ENCODE data around the gene SPNS1. TPM values are rescaled to one million over a fixed set of nuclear protein-coding genes. Genes with fewer than 3 reads are reported as not detected.
"Not testable (repeated sequence)": the region's sequence is repeated elsewhere in the genome, so short reads cannot be mapped to it uniquely, and the experiment has no call there.

The SPNS1 gene, protein sequence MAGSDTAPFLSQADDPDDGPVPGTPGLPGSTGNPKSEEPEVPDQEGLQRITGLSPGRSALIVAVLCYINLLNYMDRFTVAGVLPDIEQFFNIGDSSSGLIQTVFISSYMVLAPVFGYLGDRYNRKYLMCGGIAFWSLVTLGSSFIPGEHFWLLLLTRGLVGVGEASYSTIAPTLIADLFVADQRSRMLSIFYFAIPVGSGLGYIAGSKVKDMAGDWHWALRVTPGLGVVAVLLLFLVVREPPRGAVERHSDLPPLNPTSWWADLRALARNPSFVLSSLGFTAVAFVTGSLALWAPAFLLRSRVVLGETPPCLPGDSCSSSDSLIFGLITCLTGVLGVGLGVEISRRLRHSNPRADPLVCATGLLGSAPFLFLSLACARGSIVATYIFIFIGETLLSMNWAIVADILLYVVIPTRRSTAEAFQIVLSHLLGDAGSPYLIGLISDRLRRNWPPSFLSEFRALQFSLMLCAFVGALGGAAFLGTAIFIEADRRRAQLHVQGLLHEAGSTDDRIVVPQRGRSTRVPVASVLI
- total RNA-seq: 33.4 and 49.7 TPM in 2 replicates

DNA sequence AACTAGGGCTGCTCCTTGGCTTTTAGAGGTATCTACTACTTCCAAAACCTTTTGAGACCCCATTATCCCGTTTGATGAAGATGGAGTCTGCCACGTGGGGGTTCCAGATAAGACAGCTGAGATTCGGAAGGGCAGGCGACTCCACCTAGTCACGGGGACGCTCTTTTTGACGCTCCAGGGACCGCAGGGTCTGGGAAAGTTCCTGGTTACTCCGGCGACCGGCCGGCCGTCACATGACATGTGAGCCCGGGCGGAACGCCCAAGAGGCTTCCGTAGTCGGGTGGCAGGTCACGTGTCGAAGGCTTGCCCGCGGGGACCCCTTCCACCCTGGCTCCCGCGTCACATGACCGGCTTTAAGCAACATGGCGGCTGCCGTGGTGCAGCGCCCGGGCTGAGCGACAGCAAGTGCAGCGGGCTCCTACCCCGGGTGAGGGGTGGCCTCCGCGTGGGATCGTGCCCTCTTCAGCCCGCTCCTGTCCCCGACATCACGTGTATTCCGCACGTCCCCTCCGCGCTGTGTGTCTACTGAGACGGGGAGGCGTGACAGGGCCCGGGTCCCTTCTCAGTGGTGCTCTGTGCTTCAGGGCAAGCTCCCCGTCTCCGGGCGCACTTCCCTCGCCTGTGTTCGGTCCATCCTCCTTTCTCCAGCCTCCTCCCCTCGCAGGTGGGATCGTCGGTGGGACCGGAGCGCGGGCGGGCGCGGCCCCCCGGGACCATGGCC is at the start of gene SPNS1:
SPNS1 (plus strand) TSS at position 342 of the 721 bp plus-strand sequence; CDS start at position 716, 374 bp downstream.
- peak; percentile 98 for DNase-seq

DNA sequence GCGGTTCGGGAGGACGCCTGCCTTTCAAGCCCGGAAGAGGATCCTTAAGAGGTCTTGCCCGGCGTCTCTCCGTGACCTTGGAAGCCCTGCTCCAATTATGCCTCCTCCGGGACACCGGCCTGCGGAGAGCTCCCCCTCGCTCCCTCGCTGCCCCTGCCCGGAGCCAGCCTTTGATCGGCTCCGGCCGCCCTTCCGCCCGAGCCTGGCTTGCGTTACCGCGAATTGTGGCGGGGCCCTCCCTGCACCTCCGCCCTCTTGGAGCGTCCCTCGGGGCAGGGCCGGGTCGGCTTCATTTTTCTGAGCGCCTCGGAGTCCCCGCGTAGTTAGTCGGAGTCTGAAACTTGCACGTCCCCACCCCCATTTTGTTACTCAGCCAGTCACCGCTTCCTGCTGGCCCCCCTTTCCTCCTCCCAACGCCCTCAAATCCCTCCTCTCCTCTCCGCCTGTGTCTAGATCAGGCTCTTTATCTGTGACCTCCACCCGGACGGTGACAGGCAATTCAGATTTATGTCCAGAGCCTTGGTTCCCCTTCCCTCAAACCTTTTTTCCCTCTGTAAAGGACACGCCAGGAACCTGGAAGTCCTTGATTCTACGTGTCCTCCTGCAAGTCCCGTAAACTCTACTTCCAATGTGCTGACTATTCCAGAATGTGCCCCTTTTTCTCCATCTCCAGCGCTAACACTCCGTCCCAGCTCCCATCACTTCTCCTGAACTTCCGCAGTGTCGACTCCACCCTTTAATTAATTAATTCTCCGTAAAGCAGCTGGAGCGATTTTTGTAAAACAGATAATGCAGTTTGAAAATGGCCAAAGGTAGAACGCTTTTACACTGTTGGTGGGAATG is 49.0 kb upstream of the SPNS1 start:
- peak; percentile 74 for DNase-seq

DNA sequence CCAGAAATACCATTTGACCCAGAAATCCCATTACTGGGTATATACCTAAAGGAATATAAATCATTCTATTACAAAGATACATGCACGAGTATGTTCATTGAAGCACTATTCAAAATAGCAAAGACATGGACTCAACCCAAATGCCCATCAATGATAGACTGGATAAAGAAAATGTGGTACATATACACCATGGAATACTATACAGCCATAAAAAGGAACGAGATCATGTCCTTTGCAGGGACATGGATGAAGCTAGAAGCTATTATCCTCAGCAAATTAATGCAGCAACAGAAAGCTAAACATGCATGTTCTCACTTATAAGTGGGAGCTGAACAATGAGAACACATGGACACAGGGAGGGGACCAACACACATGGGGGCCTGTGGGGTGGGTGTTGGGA is 48.3 kb upstream of the SPNS1 start:
- DNase-seq: not testable (repeated sequence)

DNA sequence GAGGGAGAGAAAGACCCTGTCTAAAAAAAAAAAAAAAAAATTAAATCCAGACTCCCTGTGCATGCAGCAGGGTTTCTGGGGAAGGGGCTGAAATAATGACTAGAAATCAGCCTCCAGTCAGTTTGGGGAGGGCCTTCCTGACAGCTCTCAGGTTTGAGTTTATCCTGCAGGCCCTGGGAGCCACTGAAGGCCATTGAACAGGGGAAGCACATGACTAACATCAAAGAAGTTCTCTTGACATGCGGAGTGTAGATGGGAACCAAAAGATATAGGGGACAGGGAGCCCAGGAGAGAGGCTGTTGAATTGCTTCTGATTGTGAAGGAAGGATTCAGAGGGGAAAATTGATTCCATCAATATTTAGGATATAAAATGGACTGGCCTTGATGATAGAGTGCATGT is 46.8 kb upstream of the SPNS1 start:
- DNase-seq: no peak

DNA sequence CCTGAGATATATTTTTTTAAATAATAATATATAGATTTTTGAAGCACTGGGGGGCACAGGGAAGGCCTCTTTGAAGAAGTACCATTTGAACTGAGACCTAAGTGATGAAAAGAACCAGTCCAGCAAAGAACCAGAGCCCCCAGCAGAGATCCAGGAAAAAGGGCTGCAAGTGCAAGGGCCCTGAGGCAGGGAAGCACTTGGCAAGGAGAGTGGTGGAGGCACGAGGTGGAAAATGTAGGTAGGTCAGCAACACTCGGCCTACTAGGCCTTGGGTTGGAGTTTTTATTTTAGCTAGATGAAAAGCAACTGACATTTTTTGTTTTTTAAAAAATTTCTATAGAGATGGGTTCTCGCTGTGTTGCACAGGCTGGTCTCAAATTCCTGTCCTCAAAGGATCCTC is 44.4 kb upstream of the SPNS1 start:
- DNase-seq: no peak

DNA sequence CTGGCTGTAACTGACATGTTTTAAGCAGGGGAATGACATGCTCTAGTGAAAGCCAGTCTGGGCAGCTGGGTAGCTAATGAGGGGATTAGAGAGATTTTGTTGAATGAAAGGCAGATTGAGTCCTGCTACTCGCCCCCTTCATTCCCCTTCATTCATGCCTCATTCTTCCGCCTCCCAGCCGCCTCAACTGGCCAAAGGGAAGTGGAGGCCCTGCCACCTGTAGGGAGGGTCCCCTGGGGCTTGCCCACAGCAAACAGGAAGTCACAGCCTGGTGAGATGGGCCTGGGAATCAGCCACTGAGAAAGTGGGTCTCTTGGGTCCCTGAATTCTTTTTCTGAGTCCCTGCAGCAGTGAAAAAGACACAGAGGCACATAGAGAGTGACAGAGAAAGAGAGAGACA is 43.9 kb upstream of the SPNS1 start:
- no peak for DNase-seq

DNA sequence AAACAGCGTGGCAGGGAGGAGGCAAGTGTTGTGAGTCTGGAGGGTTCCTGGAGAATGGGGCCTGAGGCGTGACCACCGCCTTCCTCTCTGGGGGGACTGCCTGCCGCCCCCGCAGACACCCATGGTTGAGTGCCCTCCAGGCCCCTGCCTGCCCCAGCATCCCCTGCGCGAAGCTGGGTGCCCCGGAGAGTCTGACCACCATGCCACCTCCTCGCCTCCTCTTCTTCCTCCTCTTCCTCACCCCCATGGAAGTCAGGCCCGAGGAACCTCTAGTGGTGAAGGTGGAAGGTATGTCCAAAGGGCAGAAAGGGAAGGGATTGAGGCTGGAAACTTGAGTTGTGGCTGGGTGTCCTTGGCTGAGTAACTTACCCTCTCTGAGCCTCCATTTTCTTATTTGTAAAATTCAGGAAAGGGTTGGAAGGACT is 42.8 kb upstream of the SPNS1 start, which contains the start of gene CD19:
CD19 (plus strand) TSS at position 171 of the 425 bp plus-strand sequence; CDS start at position 201, 30 bp downstream.
- no peak for DNase-seq

DNA sequence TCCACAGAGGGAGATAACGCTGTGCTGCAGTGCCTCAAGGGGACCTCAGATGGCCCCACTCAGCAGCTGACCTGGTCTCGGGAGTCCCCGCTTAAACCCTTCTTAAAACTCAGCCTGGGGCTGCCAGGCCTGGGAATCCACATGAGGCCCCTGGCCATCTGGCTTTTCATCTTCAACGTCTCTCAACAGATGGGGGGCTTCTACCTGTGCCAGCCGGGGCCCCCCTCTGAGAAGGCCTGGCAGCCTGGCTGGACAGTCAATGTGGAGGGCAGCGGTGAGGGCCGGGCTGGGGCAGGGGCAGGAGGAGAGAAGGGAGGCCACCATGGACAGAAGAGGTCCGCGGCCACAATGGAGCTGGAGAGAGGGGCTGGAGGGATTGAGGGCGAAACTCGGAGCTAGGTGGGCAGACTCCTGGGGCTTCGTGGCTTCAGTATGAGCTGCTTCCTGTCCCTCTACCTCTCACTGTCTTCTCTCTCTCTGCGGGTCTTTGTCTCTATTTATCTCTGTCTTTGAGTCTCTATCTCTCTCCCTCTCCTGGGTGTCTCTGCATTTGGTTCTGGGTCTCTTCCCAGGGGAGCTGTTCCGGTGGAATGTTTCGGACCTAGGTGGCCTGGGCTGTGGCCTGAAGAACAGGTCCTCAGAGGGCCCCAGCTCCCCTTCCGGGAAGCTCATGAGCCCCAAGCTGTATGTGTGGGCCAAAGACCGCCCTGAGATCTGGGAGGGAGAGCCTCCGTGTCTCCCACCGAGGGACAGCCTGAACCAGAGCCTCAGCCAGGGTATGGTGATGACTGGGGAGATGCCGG is 42.0 kb upstream of the SPNS1 start:
- DNase-seq: no peak

DNA sequence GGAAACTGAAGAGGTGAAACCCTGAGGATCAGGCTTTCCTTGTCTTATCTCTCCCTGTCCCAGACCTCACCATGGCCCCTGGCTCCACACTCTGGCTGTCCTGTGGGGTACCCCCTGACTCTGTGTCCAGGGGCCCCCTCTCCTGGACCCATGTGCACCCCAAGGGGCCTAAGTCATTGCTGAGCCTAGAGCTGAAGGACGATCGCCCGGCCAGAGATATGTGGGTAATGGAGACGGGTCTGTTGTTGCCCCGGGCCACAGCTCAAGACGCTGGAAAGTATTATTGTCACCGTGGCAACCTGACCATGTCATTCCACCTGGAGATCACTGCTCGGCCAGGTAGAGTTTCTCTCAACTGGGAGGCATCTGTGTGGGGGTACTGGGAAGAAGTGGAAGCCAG is 41.4 kb upstream of the SPNS1 start:
- no peak for DNase-seq

DNA sequence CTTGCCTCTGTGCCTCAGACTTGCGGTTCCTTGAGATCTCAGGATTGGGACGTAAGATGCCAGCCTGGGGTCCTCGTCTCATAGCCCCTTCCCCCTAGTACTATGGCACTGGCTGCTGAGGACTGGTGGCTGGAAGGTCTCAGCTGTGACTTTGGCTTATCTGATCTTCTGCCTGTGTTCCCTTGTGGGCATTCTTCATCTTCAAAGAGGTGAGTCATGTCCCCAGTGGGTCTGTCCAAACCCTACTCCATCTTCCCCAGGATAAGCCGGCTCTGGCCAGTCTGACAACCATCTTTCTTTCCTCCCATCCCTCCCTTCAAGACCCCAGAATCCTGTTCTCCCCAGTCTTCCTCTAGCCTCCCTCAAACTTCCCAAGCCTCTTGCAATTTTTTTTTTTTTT is 39.2 kb upstream of the SPNS1 start:
- no peak for DNase-seq

DNA sequence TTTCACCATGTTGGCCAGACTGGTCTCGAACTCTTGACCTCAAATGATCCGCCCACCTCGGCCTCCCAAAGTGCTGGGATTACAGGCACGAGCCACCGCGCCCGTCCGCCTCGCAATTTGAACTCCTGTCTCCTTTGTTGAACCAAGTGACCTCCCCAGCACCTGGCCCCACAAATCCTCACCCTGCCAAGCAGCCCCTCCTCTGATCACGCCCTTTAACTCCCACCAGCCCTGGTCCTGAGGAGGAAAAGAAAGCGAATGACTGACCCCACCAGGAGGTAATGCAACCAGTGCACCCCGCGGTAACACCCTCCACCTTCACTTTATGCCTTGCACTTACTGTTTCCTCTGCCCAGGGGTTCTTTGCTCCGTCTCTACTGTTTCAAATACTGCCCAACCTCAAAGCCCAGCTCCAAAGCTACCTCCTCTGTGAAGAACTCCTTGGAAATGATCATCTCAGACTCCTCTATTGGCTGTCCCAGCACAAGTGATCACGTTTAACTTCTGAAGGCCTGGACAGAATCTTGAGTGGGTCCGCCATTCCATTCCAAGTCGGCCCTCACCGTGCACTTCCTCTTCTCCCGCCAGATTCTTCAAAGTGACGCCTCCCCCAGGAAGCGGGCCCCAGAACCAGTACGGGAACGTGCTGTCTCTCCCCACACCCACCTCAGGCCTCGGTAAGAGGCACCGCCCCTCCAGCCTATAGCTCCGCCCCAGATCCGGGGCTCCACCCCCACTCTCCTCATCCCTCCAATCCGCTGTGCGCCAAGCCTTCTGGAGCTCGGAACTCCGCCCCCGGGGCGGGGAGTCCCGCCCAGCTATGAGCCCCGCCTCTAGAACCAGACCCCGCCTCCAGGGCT is 38.4 kb upstream of the SPNS1 start:
- peak; percentile 84 for DNase-seq

DNA sequence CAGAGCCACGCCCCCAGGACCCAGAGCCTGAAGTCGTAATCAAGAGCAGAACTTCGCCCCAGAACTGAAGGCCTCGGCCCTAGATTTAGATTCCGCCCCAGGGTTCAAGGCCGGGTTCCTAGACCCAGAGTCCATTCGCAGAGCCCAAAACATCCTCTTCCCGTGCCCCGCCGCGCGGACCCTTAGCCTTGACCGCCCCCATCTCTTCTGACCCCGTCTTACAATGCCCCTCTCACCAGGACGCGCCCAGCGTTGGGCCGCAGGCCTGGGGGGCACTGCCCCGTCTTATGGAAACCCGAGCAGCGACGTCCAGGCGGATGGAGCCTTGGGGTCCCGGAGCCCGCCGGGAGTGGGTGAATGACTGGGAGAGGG is 37.8 kb upstream of the SPNS1 start:
- DNase-seq: no peak

DNA sequence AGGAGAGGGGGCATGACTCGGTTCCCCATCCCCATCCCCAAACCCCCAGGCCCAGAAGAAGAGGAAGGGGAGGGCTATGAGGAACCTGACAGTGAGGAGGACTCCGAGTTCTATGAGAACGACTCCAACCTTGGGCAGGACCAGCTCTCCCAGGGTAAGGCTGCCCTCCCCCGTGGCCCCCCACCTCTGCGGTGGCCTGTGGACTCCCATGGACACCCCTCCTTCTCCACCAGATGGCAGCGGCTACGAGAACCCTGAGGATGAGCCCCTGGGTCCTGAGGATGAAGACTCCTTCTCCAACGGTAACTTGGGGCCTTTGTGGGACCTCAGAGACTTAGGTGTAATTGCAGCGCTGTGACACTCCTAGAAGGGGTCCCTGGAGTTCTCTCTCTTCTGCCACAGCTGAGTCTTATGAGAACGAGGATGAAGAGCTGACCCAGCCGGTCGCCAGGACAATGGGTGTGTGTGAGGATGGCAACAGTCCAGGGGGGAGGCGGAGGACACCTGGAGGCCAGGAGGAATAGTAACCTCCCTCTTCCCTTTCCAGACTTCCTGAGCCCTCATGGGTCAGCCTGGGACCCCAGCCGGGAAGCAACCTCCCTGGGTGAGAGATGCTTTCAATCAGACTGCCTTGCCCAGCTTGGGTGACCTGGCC is 37.2 kb upstream of the SPNS1 start:
- DNase-seq: no peak

DNA sequence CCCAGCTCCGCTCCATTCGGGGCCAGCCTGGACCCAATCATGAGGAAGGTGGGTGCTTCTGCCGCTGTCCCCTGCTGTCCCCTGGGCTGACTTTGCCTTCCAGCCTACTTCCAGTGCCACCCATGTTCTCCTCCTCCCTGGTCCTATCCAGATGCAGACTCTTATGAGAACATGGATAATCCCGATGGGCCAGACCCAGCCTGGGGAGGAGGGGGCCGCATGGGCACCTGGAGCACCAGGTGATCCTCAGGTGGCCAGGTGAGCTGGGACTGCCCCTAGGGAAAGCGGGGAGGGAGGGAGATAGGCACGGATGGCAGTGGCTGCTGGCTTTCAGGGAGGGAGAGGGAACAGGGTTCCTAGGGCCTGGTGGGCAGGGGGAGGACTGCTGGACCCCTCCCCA is 35.9 kb upstream of the SPNS1 start:
- no peak for DNase-seq

DNA sequence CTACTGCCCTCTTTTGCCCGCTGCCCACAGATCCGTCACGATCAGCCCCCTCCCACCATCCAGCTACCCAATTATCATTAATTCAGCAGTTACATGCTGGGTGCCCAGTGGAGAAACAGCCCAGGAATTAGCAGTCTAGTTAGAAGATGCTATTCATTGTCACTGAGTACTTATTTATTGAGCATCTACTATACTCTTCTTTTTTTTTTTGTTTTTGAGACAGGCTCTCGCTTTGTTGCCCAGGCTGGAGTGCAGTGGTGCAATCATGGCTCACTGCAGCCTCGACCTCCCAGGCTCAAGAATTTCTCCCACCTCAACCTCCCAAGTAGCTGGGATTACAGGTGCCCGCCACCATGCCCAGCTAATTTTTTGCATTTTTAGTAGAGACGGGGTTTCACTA is 34.8 kb upstream of the SPNS1 start:
- DNase-seq: not testable (repeated sequence)

DNA sequence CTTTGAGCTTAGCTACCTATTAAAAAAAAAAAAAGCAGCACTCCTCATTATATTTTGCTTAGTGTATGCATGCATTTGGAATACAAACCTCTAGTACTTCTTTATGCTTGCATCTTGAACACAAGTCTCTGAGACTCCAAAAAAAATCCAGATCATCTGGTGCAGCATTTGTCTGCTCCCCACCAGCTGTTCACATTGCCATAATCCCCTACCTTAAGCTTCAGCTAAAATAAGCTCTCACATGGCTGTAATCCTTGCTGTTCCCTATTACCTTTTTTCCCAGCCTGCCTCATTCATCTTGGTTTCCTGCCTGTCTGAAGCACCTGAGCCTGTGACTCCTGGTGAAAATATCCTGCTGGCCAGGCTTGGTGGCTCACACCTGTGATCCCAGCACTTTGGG is 31.3 kb upstream of the SPNS1 start:
- no peak for DNase-seq

DNA sequence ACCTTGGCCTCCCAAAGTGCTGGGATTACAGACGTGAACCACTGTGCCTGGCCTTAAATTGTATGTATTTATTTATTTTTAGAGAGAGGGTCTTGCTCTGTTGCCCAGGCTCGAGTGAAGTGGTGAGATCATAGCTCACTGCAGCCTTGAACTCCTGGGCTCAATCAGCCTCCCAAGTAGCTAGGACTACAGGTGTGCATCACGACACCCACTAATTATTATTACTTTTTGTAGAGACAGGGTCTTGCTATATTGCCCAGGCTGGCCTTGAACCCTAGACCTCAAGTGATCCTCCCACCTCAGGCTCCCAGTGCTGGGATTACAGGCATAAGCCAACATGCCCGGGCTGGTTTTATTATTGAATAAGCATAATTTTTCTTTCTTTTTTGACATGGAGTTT is 27.9 kb upstream of the SPNS1 start:
- no peak for DNase-seq

DNA sequence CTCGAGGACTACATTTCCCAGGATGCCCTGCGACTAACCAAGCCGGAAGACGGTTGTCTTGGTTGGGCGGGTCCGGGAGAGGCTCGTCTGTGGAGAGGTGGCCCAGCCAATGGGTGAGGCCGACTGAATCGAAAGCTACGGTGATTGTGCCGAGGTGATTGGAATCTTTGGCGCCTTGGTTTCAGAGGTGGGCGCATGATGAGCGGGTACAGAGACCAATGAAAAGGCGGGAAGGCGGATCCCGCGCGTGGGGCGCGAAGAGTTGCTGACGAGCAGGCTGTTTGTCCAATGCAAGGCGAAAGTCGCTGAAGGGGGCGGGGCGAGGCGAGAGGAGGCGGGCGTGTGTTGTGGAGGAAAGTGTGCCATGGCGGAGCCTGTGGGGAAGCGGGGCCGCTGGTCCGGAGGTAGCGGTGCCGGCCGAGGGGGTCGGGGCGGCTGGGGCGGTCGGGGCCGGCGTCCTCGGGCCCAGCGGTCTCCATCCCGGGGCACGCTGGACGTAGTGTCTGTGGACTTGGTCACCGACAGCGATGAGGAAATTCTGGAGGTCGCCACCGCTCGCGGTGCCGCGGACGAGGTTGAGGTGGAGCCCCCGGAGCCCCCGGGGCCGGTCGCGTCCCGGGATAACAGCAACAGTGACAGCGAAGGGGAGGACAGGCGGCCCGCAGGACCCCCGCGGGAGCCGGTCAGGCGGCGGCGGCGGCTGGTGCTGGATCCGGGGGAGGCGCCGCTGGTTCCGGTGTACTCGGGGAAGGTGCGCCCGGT is 23.7 kb upstream of the SPNS1 start, which contains the start of gene NFATC2IP:
NFATC2IP (plus strand) TSS at position 290 of the 762 bp plus-strand sequence; CDS start at position 365, 75 bp downstream.
- DNase-seq: peak; percentile 100

DNA sequence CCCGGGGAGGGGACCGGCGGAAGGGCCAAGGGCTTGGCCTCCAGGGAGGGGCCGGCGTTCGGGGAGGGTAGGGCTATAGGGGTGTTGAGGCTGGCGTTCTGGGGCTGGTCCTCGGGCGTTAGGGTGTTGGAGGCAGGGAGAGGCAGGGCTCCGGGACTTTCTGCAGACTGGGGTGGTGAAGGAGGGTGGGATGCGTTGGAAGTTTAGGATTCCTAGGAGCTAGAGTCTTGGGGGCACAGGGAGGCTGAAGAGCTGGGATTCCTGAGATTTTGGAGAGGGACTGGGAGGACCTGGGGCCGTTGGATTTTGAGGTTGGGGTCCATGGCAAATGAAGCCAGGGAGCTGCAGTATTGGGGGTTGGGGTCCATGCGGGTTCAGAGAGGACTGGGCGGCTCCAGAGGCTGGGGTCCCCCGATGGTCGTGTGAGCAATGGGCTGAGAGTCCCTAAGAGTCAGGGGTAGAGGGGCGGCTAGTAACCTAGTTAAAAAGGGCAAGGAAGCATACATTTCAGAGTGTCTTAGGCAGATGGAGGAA is 23.1 kb upstream of the SPNS1 start:
- peak; percentile 28 for DNase-seq
